ENCODE measurements around the gene NFKBIL1. TPM values are rescaled to one million over a fixed set of nuclear protein-coding genes. Genes with fewer than 3 reads are reported as not detected.

Gene NFKBIL1
- total and polyA plus RNA-seq, 2 experiments from 2014 or later: 9.6 to 12.3 TPM

DNA sequence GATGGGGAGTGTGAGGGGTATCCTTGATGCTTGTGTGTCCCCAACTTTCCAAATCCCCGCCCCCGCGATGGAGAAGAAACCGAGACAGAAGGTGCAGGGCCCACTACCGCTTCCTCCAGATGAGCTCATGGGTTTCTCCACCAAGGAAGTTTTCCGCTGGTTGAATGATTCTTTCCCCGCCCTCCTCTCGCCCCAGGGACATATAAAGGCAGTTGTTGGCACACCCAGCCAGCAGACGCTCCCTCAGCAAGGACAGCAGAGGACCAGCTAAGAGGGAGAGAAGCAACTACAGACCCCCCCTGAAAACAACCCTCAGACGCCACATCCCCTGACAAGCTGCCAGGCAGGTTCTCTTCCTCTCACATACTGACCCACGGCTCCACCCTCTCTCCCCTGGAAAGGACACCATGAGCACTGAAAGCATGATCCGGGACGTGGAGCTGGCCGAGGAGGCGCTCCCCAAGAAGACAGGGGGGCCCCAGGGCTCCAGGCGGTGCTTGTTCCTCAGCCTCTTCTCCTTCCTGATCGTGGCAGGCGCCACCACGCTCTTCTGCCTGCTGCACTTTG lies 28.0 kb downstream of the NFKBIL1 start, which contains the start of gene TNF (continued):
- TF ChIP-seq, protein P1, sequence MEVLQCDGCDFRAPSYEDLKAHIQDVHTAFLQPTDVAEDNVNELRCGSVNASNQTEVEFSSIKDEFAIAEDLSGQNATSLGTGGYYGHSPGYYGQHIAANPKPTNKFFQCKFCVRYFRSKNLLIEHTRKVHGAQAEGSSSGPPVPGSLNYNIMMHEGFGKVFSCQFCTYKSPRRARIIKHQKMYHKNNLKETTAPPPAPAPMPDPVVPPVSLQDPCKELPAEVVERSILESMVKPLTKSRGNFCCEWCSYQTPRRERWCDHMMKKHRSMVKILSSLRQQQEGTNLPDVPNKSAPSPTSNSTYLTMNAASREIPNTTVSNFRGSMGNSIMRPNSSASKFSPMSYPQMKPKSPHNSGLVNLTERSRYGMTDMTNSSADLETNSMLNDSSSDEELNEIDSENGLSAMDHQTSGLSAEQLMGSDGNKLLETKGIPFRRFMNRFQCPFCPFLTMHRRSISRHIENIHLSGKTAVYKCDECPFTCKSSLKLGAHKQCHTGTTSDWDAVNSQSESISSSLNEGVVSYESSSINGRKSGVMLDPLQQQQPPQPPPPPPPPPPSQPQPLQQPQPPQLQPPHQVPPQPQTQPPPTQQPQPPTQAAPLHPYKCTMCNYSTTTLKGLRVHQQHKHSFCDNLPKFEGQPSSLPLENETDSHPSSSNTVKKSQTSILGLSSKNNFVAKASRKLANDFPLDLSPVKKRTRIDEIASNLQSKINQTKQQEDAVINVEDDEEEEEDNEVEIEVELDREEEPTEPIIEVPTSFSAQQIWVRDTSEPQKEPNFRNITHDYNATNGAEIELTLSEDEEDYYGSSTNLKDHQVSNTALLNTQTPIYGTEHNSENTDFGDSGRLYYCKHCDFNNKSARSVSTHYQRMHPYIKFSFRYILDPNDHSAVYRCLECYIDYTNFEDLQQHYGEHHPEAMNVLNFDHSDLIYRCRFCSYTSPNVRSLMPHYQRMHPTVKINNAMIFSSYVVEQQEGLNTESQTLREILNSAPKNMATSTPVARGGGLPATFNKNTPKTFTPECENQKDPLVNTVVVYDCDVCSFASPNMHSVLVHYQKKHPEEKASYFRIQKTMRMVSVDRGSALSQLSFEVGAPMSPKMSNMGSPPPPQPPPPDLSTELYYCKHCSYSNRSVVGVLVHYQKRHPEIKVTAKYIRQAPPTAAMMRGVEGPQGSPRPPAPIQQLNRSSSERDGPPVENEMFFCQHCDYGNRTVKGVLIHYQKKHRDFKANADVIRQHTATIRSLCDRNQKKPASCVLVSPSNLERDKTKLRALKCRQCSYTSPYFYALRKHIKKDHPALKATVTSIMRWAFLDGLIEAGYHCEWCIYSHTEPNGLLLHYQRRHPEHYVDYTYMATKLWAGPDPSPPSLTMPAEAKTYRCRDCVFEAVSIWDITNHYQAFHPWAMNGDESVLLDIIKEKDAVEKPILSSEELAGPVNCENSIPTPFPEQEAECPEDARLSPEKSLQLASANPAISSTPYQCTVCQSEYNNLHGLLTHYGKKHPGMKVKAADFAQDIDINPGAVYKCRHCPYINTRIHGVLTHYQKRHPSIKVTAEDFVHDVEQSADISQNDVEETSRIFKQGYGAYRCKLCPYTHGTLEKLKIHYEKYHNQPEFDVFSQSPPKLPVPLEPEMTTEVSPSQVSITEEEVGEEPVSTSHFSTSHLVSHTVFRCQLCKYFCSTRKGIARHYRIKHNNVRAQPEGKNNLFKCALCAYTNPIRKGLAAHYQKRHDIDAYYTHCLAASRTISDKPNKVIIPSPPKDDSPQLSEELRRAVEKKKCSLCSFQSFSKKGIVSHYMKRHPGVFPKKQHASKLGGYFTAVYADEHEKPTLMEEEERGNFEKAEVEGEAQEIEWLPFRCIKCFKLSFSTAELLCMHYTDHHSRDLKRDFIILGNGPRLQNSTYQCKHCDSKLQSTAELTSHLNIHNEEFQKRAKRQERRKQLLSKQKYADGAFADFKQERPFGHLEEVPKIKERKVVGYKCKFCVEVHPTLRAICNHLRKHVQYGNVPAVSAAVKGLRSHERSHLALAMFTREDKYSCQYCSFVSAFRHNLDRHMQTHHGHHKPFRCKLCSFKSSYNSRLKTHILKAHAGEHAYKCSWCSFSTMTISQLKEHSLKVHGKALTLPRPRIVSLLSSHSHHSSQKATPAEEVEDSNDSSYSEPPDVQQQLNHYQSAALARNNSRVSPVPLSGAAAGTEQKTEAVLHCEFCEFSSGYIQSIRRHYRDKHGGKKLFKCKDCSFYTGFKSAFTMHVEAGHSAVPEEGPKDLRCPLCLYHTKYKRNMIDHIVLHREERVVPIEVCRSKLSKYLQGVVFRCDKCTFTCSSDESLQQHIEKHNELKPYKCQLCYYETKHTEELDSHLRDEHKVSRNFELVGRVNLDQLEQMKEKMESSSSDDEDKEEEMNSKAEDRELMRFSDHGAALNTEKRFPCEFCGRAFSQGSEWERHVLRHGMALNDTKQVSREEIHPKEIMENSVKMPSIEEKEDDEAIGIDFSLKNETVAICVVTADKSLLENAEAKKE (CRISPR knock-in tag; IDR thresholded peaks at IDR 0.05): no peak
- TF ChIP-seq, protein P2, sequence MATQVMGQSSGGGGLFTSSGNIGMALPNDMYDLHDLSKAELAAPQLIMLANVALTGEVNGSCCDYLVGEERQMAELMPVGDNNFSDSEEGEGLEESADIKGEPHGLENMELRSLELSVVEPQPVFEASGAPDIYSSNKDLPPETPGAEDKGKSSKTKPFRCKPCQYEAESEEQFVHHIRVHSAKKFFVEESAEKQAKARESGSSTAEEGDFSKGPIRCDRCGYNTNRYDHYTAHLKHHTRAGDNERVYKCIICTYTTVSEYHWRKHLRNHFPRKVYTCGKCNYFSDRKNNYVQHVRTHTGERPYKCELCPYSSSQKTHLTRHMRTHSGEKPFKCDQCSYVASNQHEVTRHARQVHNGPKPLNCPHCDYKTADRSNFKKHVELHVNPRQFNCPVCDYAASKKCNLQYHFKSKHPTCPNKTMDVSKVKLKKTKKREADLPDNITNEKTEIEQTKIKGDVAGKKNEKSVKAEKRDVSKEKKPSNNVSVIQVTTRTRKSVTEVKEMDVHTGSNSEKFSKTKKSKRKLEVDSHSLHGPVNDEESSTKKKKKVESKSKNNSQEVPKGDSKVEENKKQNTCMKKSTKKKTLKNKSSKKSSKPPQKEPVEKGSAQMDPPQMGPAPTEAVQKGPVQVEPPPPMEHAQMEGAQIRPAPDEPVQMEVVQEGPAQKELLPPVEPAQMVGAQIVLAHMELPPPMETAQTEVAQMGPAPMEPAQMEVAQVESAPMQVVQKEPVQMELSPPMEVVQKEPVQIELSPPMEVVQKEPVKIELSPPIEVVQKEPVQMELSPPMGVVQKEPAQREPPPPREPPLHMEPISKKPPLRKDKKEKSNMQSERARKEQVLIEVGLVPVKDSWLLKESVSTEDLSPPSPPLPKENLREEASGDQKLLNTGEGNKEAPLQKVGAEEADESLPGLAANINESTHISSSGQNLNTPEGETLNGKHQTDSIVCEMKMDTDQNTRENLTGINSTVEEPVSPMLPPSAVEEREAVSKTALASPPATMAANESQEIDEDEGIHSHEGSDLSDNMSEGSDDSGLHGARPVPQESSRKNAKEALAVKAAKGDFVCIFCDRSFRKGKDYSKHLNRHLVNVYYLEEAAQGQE (IDR thresholded peaks at IDR 0.05; ENCODE audit: unreplicated experiment): no peak
- TF ChIP-seq ETS1 (IDR thresholded peaks at IDR 0.05): no peak
